ENCODE measurements around the gene THAP4.

- TF ChIP-seq, protein P1, sequence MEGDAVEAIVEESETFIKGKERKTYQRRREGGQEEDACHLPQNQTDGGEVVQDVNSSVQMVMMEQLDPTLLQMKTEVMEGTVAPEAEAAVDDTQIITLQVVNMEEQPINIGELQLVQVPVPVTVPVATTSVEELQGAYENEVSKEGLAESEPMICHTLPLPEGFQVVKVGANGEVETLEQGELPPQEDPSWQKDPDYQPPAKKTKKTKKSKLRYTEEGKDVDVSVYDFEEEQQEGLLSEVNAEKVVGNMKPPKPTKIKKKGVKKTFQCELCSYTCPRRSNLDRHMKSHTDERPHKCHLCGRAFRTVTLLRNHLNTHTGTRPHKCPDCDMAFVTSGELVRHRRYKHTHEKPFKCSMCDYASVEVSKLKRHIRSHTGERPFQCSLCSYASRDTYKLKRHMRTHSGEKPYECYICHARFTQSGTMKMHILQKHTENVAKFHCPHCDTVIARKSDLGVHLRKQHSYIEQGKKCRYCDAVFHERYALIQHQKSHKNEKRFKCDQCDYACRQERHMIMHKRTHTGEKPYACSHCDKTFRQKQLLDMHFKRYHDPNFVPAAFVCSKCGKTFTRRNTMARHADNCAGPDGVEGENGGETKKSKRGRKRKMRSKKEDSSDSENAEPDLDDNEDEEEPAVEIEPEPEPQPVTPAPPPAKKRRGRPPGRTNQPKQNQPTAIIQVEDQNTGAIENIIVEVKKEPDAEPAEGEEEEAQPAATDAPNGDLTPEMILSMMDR (optimal IDR thresholded peaks at IDR 0.05 in 1 of 3, IDR thresholded peaks at IDR 0.05 in 1 of 3, conservative IDR thresholded peaks at IDR 0.05 in 1 of 3; ENCODE audit: extremely low read depth in 1 of 3, insufficient read depth in 2 of 3, low read length in 3 of 3), result no peak
- no peak for TF ChIP-seq EZH2 (IDR thresholded peaks at IDR 0.05; ENCODE audit: low read length)
These were observed 30.8 kb downstream of the THAP4 start for GRCh38 chr2:241606186-241606585.

All from keratinocyte (primary cell).